ENCODE results near the gene NCOA1. TPM values are rescaled to one million over a fixed set of nuclear protein-coding genes. Genes with fewer than 3 reads are reported as not detected.

NCOA1 gene
- polyA plus RNA-seq, 1 of the 3 experiments (the other 2 are of a cell fraction): 10.7 TPM

DNA sequence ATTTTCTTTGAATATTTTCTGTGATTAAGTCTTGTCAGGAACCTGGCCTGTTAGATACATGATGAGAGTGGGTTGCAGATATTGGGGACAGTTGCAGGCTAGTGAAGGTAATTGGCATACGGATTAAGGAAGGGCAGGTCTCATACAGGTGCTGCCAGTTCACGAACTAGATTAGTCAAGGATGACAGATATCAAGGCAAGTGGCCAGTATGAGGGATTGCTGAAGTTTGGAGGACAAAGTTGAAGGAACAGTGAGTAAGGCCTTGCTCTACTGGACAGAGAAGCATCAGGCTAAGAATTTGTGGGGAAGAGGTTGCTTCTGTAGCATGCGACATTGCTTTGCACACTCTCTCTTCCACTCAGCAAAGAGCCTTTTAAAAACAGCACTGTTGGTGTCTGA lies 12.8 kb upstream of the NCOA1 start:
- CTCF ChIA-PET: interaction anchor here (0.9 kb wide), 1 partner anchor 9 kb away, joined by 3 read pairs; no protein-coding TSS in a partner anchor
- H3K36me3 ChIP-seq (replicated peaks in 1 of 2; ENCODE audit: control insufficient read depth in 1 of 2, insufficient read depth in 2 of 2, low read length in 1 of 2): no peaks in the 10 kb centered on the region
- no peaks in the 10 kb centered on the region for H3K9me2 ChIP-seq
- 86% methylated on average over 3 of the region's 3 CpGs for WGBS (ENCODE audit: low lambda C conversion rate)
- no peak overlapping the region for H3K27ac ChIP-seq (ENCODE audit: low read depth in 2 of 2, low read length in 1 of 2)
- H3K27me3 ChIP-seq (ENCODE audit: insufficient read depth): no peaks in the 10 kb centered on the region
- no peak for TF ChIP-seq CHD2 (IDR thresholded peaks at IDR 0.05; ENCODE audit: low read length, partially characterized antibody)
- no peak for TF ChIP-seq MXI1 (IDR thresholded peaks at IDR 0.05; ENCODE audit: low read depth, low read length)
- TF ChIP-seq JUND (IDR thresholded peaks at IDR 0.05): no peak
- TF ChIP-seq, protein P1, sequence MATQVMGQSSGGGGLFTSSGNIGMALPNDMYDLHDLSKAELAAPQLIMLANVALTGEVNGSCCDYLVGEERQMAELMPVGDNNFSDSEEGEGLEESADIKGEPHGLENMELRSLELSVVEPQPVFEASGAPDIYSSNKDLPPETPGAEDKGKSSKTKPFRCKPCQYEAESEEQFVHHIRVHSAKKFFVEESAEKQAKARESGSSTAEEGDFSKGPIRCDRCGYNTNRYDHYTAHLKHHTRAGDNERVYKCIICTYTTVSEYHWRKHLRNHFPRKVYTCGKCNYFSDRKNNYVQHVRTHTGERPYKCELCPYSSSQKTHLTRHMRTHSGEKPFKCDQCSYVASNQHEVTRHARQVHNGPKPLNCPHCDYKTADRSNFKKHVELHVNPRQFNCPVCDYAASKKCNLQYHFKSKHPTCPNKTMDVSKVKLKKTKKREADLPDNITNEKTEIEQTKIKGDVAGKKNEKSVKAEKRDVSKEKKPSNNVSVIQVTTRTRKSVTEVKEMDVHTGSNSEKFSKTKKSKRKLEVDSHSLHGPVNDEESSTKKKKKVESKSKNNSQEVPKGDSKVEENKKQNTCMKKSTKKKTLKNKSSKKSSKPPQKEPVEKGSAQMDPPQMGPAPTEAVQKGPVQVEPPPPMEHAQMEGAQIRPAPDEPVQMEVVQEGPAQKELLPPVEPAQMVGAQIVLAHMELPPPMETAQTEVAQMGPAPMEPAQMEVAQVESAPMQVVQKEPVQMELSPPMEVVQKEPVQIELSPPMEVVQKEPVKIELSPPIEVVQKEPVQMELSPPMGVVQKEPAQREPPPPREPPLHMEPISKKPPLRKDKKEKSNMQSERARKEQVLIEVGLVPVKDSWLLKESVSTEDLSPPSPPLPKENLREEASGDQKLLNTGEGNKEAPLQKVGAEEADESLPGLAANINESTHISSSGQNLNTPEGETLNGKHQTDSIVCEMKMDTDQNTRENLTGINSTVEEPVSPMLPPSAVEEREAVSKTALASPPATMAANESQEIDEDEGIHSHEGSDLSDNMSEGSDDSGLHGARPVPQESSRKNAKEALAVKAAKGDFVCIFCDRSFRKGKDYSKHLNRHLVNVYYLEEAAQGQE (IDR thresholded peaks at IDR 0.05; ENCODE audit: low read depth, low read length): no peak
- no peak for TF ChIP-seq NRF1 (IDR thresholded peaks at IDR 0.05; ENCODE audit: low read depth, low read length)
- no peak for TF ChIP-seq GABPA (IDR thresholded peaks at IDR 0.05; ENCODE audit: low read depth)
- no peak for TF ChIP-seq SIN3A (IDR thresholded peaks at IDR 0.05; ENCODE audit: borderline replicate concordance, low read depth, low read length)
- no peak for TF ChIP-seq ELF1 (IDR thresholded peaks at IDR 0.05)
- TF ChIP-seq RAD21 (IDR thresholded peaks at IDR 0.05; ENCODE audit: low read length): no peak
- no peak for TF ChIP-seq RCOR1 (IDR thresholded peaks at IDR 0.05; ENCODE audit: low read length)
- no peak for TF ChIP-seq RFX5 (IDR thresholded peaks at IDR 0.05; ENCODE audit: low read length)
- no peak for TF ChIP-seq FOSL2 (IDR thresholded peaks at IDR 0.05; ENCODE audit: borderline replicate concordance, low read depth)
- no peak for TF ChIP-seq TCF12 (IDR thresholded peaks at IDR 0.05)
- TF ChIP-seq, protein P2, sequence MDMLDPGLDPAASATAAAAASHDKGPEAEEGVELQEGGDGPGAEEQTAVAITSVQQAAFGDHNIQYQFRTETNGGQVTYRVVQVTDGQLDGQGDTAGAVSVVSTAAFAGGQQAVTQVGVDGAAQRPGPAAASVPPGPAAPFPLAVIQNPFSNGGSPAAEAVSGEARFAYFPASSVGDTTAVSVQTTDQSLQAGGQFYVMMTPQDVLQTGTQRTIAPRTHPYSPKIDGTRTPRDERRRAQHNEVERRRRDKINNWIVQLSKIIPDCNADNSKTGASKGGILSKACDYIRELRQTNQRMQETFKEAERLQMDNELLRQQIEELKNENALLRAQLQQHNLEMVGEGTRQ (IDR thresholded peaks at IDR 0.05; ENCODE audit: borderline replicate concordance, low read depth, low read length): no peak
- no peak for TF ChIP-seq POLR2AphosphoS5 (IDR thresholded peaks at IDR 0.05; ENCODE audit: low read depth, low read length)
- TF ChIP-seq MEF2A (IDR thresholded peaks at IDR 0.05; ENCODE audit: borderline replicate concordance, low read depth): no peak
- TF ChIP-seq, protein P3, sequence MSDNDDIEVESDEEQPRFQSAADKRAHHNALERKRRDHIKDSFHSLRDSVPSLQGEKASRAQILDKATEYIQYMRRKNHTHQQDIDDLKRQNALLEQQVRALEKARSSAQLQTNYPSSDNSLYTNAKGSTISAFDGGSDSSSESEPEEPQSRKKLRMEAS (IDR thresholded peaks at IDR 0.05; ENCODE audit: low read depth): no peak
- H3K4me3 ChIP-seq (ENCODE audit: low read depth in 2 of 2, low read length in 1 of 2): no peak overlapping the region
- H3K9ac ChIP-seq: no peak overlapping the region
- H3K4me2 ChIP-seq: no peak overlapping the region
- no peaks in the 10 kb centered on the region for H4K20me1 ChIP-seq (ENCODE audit: insufficient read depth)
- DNase-seq: no peak
- POLR2A ChIA-PET: no interaction called here
- no peaks in the 10 kb centered on the region; the same call in 1 of the 2 replicates for H3K9me3 ChIP-seq
- H2AFZ ChIP-seq (ENCODE audit: low read depth): no peak overlapping the region
- H3K4me1 ChIP-seq (ENCODE audit: control insufficient read depth in 1 of 2, insufficient read depth in 2 of 2, low read depth in 1 of 2, low read length in 1 of 2): no peaks in the 10 kb centered on the region
- no peaks in the 10 kb centered on the region for H3F3A ChIP-seq (replicated peaks; ENCODE audit: insufficient read depth)
- no peaks in the 10 kb centered on the region for H3K79me2 ChIP-seq (ENCODE audit: insufficient read depth)
